Muscle of leg (tissue), 11 donors: ENCODE results near the gene ITM2C. TPM values are rescaled to one million over a fixed set of nuclear protein-coding genes. Genes with fewer than 3 reads are reported as not detected.

Experiments
- DNase-seq: peaks from one replicate; pipeline ENCODE4 v3.0.0; 2013
- H3K27ac ChIP-seq: one replicate; pipeline ENCODE4 v1.5.1; 2013; ENCODE audit warnings: mild to moderate bottlenecking, low read length, control low read depth
- H3K27me3 ChIP-seq: one replicate; pipeline ENCODE4 v1.6.1; 2013; ENCODE audit warnings: low read length; ENCODE audit not compliant: control insufficient read depth, insufficient read depth
- H3K36me3 ChIP-seq: one replicate; pipeline ENCODE4 v1.6.1; 2013; ENCODE audit warnings: low read length; ENCODE audit not compliant: control insufficient read depth, insufficient read depth
- H3K4me1 ChIP-seq: one replicate; pipeline ENCODE4 v1.6.1; 2013; ENCODE audit warnings: low read length; ENCODE audit not compliant: control insufficient read depth, insufficient read depth
- H3K4me3 ChIP-seq: one replicate; pipeline ENCODE4 v1.5.1; 2013; ENCODE audit warnings: low read length, control low read depth
- H3K9me3 ChIP-seq: replicated peaks from 2 replicates; pipeline ENCODE4 v1.6.1; 2013; ENCODE audit warnings: low read depth, low read length; ENCODE audit not compliant: control insufficient read depth
- WGBS: methylation state at CpG from one replicate; pipeline ENCODE4 v1.1.5; 2013; ENCODE audit warnings: missing lambda C conversion rate; ENCODE audit not compliant: insufficient coverage; 5-methylcytosine and 5-hydroxymethylcytosine counted together
- polyA plus RNA-seq, 8 donors: library from polyadenylated mRNA; unstranded; fragments of 120-200 nt; gene quantifications; one replicate each; pipeline versions ENCODE4 v1.2.1 to v1.2.3, GENCODE V29; 2013; ENCODE audit warnings: inconsistent platforms in 1 of 8, low replicate concordance in 1 of 8; ENCODE audit not compliant: insufficient read length in 8 of 8, insufficient read depth in 1 of 8
- total RNA-seq: library from RNA; stranded (reverse); fragments of 120-200 nt; gene quantifications from one replicate; pipeline ENCODE4 v1.2.4, GENCODE V29; 2013

The ITM2C gene
- total and polyA plus RNA-seq, 9 donors = 101 to 327 (median 217) TPM

- peaks cover 6% of the 10 kb centered on the region for H3K27me3 ChIP-seq
- 23% methylated on average over 5 of the region's 5 CpGs for WGBS
- DNase-seq = no peak
- H3K4me1 ChIP-seq = no peaks in the 10 kb centered on the region
- H3K36me3 ChIP-seq = no peaks in the 10 kb centered on the region
- no peaks in the 10 kb centered on the region for H3K9me3 ChIP-seq
- no peak overlapping the region for H3K4me3 ChIP-seq
- no peak overlapping the region for H3K27ac ChIP-seq
Measured at GRCh38 chr2:230899287-230899686, 34.5 kb downstream of the ITM2C start.

GRCh38 chr2:230899786-230900185 is 35.0 kb downstream of the ITM2C start:
- Histone ChIP-seq H3K4me1 (no peaks in the 10 kb centered on the region), H3K27me3 (peaks cover 6% of the 10 kb centered on the region), H3K36me3 (no peaks in the 10 kb centered on the region), H3K27ac (no peak overlapping the region), H3K9me3 (no peaks in the 10 kb centered on the region), H3K4me3 (no peak overlapping the region)
- 100% methylated on average over 1 of the region's 4 CpGs for WGBS
- no peak for DNase-seq

- Histone ChIP-seq H3K9me3 (no peaks in the 10 kb centered on the region), H3K36me3 (no peaks in the 10 kb centered on the region), H3K4me3 (no peak overlapping the region), H3K27ac (no peak overlapping the region), H3K27me3 (peaks cover 6% of the 10 kb centered on the region), H3K4me1 (no peaks in the 10 kb centered on the region)
- 45% methylated on average over 8 of the region's 10 CpGs for WGBS
- DNase-seq = no peak
Measured at GRCh38 chr2:230900336-230900995, 35.7 kb downstream of the ITM2C start.

GRCh38 chr2:230901006-230901405 is 36.3 kb downstream of the ITM2C start:
- H3K4me1 ChIP-seq = no peaks in the 10 kb centered on the region
- no peak for DNase-seq
- H3K27ac ChIP-seq = no peak overlapping the region
- no peaks in the 10 kb centered on the region for H3K36me3 ChIP-seq
- H3K9me3 ChIP-seq = no peaks in the 10 kb centered on the region
- no peak overlapping the region for H3K4me3 ChIP-seq
- WGBS = 86% methylated on average over 1 of the region's 5 CpGs
- H3K27me3 ChIP-seq = peaks cover 10% of the 10 kb centered on the region

GRCh38 chr2:230902180-230902899 is 37.6 kb downstream of the ITM2C start:
- H3K27ac ChIP-seq = no peak overlapping the region
- 50% methylated on average over 2 of the region's 8 CpGs for WGBS
- no peak overlapping the region for H3K4me3 ChIP-seq
- DNase-seq = peak; percentile 50
- peaks cover 10% of the 10 kb centered on the region for H3K27me3 ChIP-seq
- H3K4me1 ChIP-seq = no peaks in the 10 kb centered on the region
- H3K36me3 ChIP-seq = no peaks in the 10 kb centered on the region
- H3K9me3 ChIP-seq = no peaks in the 10 kb centered on the region

- no peak overlapping the region for H3K4me3 ChIP-seq
- H3K36me3 ChIP-seq = no peaks in the 10 kb centered on the region
- H3K9me3 ChIP-seq = no peaks in the 10 kb centered on the region
- H3K4me1 ChIP-seq = no peaks in the 10 kb centered on the region
- DNase-seq = no peak
- WGBS = 89% methylated on average over 16 of the region's 19 CpGs
- no peak overlapping the region for H3K27ac ChIP-seq
- H3K27me3 ChIP-seq = peaks cover 7% of the 10 kb centered on the region
Measured at GRCh38 chr2:230903231-230904150, 38.7 kb downstream of the ITM2C start.

- Histone ChIP-seq H3K4me3 (no peak overlapping the region), H3K4me1 (no peaks in the 10 kb centered on the region), H3K36me3 (no peaks in the 10 kb centered on the region), H3K27me3 (peaks cover 10% of the 10 kb centered on the region), H3K9me3 (no peaks in the 10 kb centered on the region), H3K27ac (no peak overlapping the region)
- no peak for DNase-seq
- WGBS = 68% methylated on average over 12 of the region's 15 CpGs
Measured at GRCh38 chr2:230904856-230905447, 40.2 kb downstream of the ITM2C start.

GRCh38 chr2:230905448-230906421 is 41.0 kb downstream of the ITM2C start:
- DNase-seq = no peak
- WGBS = 51% methylated on average over 14 of the region's 18 CpGs
- Histone ChIP-seq H3K36me3 (no peaks in the 10 kb centered on the region), H3K9me3 (no peaks in the 10 kb centered on the region), H3K4me3 (no peak overlapping the region), H3K4me1 (no peaks in the 10 kb centered on the region), H3K27me3 (peaks cover 12% of the 10 kb centered on the region), H3K27ac (no peak overlapping the region)
